HepG2 (cell line): ENCODE data around the gene GATAD2B. TPM values are rescaled to one million over a fixed set of nuclear protein-coding genes. Genes with fewer than 3 reads are reported as not detected.

Source experiments
- ATAC-seq: fragments of 200-7000 bp; cut with Tn5 transposase; 3 replicates; pipeline ENCODE4 v1.9.1; 2020; ENCODE audit warnings: mild to moderate bottlenecking, moderate library complexity
- BruUV-seq: library from RNA; stranded (reverse); fragments of 400-500 nt; replicated peaks from 2 replicates; lab custom pipeline; 2021; lab: Mats Ljungman, UMichigan
- CTCF ChIA-PET: fragments of 300-600 bp; formaldehyde crosslinking; extraction: SDS; loops from one replicate; lab custom pipeline; 2021; ENCODE audit warnings: low total read pairs, inconsistent platforms, low intra/inter-chr PET ratio; lab: Yijun Ruan, JAX
- POLR2A ChIA-PET: fragments of 350-600 bp; sonication (Branson Sonifier 250); formaldehyde crosslinking; loops from one replicate; lab custom pipeline; 2020; ENCODE audit warnings: antibody characterized with exemption, inconsistent platforms; lab: Yijun Ruan, JAX
- DNase-seq: peaks from one replicate; pipeline ENCODE4 v3.0.0-alpha.2; 2015; ENCODE audit warnings: low spot score
- FAIRE-seq: peaks from 3 replicates; lab custom pipeline; 2011; peaks lifted over from hg19 to GRCh38; lab: Jason Lieb, UNC
- H2AFZ ChIP-seq: one replicate; pipeline ENCODE4 v1.6.1; 2011; ENCODE audit warnings: low read length, inconsistent platforms
- H3K27ac ChIP-seq: fragments of 300-600 bp; 3 replicates; pipeline ENCODE4 v1.8.0; 2011; ENCODE audit warnings: mixed run types, mild to moderate bottlenecking, mixed read lengths, low read length, inconsistent platforms; ENCODE audit not compliant: insufficient read depth; ENCODE audit errors: extremely low read length
- H3K27me3 ChIP-seq, 2 experiments: fragments of 200-600 bp in 1 of 2; 2 replicates in 1 of 2; 3 replicates in 1 of 2; pipeline versions ENCODE4 v1.6.0 to v1.8.0; 2011; ENCODE audit warnings: low read length in 2 of 2, mild to moderate bottlenecking in 2 of 2, moderate library complexity in 2 of 2, inconsistent platforms in 1 of 2; ENCODE audit not compliant: insufficient read depth in 2 of 2, control insufficient read depth in 1 of 2
- H3K36me3 ChIP-seq, 2 experiments: fragments of 200-600 bp in 1 of 2; replicated peaks in 1 of 2; 2 replicates in 1 of 2; 3 replicates in 1 of 2; pipeline versions ENCODE4 v1.5.1 to v1.8.0; 2011; ENCODE audit warnings: low read length in 2 of 2, inconsistent platforms in 1 of 2; ENCODE audit not compliant: insufficient read depth in 2 of 2, control insufficient read depth in 1 of 2
- H3K4me1 ChIP-seq: 2 replicates; pipeline ENCODE4 v1.5.1; 2012; ENCODE audit warnings: low read length, inconsistent platforms; ENCODE audit not compliant: insufficient read depth
- H3K4me2 ChIP-seq: 2 replicates; pipeline ENCODE4 v1.6.0; 2011; ENCODE audit warnings: low read depth, low read length, inconsistent platforms
- H3K4me3 ChIP-seq, 3 experiments: fragments of 200-600 bp in 1 of 3; sonication (generic), shearing (Covaris generic) in 1 of 3; replicated peaks in 1 of 3; 2 replicates each; pipeline ENCODE4 v1.5.1; 2011 to 2016; ENCODE audit warnings: low read length in 3 of 3, inconsistent platforms in 2 of 3, low read depth in 2 of 3, mild to moderate bottlenecking in 2 of 3, control low read depth in 1 of 3, mixed read lengths in 1 of 3; ENCODE audit not compliant: insufficient read depth in 1 of 3
- H3K79me2 ChIP-seq: one replicate; pipeline ENCODE4 v1.6.1; 2011; ENCODE audit warnings: low read length, inconsistent platforms; ENCODE audit not compliant: insufficient read depth
- H3K9ac ChIP-seq: 2 replicates; pipeline ENCODE4 v1.6.0; 2011; ENCODE audit warnings: mild to moderate bottlenecking, low read depth, low read length, inconsistent platforms; ENCODE audit not compliant: insufficient read depth
- H3K9me3 ChIP-seq: 2 replicates; pipeline ENCODE4 v1.5.1; 2012; ENCODE audit warnings: mild to moderate bottlenecking, low read length
- H4K20me1 ChIP-seq: 2 replicates; pipeline ENCODE4 v1.6.0; 2011; ENCODE audit warnings: inconsistent platforms, mild to moderate bottlenecking, low read length, moderate library complexity; ENCODE audit not compliant: insufficient read depth
- BRCA1 ChIP-seq: sonication (generic); formaldehyde crosslinking; IDR thresholded peaks from 2 replicates; pipeline ENCODE4 v1.4.0; 2020; ENCODE audit warnings: missing genetic modification reagents
- CCAR2 ChIP-seq: fragments of 200-400 bp; formaldehyde crosslinking; optimal IDR thresholded peaks from 2 replicates; pipeline ENCODE3; 2018; ENCODE audit warnings: low read depth, mild to moderate bottlenecking, low read length, moderate library complexity
- CEBPG ChIP-seq: IDR thresholded peaks from 2 replicates; pipeline ENCODE4 v1.6.1; 2016
- RFXAP ChIP-seq: sonication (generic); formaldehyde crosslinking; IDR thresholded peaks from 2 replicates; pipeline ENCODE4 v1.4.0; 2020; ENCODE audit warnings: missing genetic modification reagents, borderline replicate concordance
- SMARCC2 ChIP-seq: fragments of 450-650 bp; IDR thresholded peaks from 2 replicates; pipeline ENCODE4 v1.6.1; 2017; ENCODE audit warnings: antibody characterized with exemption, mild to moderate bottlenecking
- SP1 ChIP-seq, 2 experiments: fragments of 450-650 bp in 1 of 2; sonication (generic) in 1 of 2; formaldehyde crosslinking in 1 of 2; IDR thresholded peaks; 2 replicates each; pipeline versions ENCODE4 v1.4.0 to v1.6.1; 2016 to 2020; ENCODE audit warnings: missing genetic modification reagents in 1 of 2
- ZBTB1 ChIP-seq: sonication (generic); formaldehyde crosslinking; IDR thresholded peaks from 2 replicates; pipeline ENCODE4 v1.4.0; 2020; ENCODE audit warnings: missing genetic modification reagents, borderline replicate concordance
- ZFX ChIP-seq: sonication (generic); formaldehyde crosslinking; IDR thresholded peaks from 2 replicates; pipeline ENCODE4 v1.4.0; 2020; ENCODE audit warnings: mild to moderate bottlenecking, low read depth, missing genetic modification reagents, moderate library complexity
- ZNF317 ChIP-seq: sonication (generic); formaldehyde crosslinking; IDR thresholded peaks from 2 replicates; pipeline ENCODE4 v1.5.0; 2020; ENCODE audit warnings: mild to moderate bottlenecking, missing genetic modification reagents
- ZNF558 ChIP-seq: sonication (generic); formaldehyde crosslinking; IDR thresholded peaks from 2 replicates; pipeline ENCODE4 v1.9.0; 2022; ENCODE audit warnings: mild to moderate bottlenecking, missing genetic modification reagents, borderline replicate concordance
- ZNF570 ChIP-seq: sonication (generic); formaldehyde crosslinking; IDR thresholded peaks from 2 replicates; pipeline ENCODE4 v1.4.0; 2020; ENCODE audit warnings: mild to moderate bottlenecking, missing genetic modification reagents, borderline replicate concordance
- ZNF775 ChIP-seq: sonication (generic); formaldehyde crosslinking; IDR thresholded peaks from 2 replicates; pipeline ENCODE4 v1.4.0; 2020; ENCODE audit warnings: missing genetic modification reagents, mild to moderate bottlenecking, moderate library complexity, borderline replicate concordance
- ZNF788 ChIP-seq: sonication (generic); formaldehyde crosslinking; IDR thresholded peaks from 2 replicates; pipeline ENCODE4 v1.5.0; 2020; ENCODE audit warnings: mild to moderate bottlenecking, missing genetic modification reagents, borderline replicate concordance
- ZNF841 ChIP-seq: sonication (generic); formaldehyde crosslinking; IDR thresholded peaks from 2 replicates; pipeline ENCODE4 v1.8.1; 2023; ENCODE audit warnings: missing genetic modification reagents, borderline replicate concordance
- WGBS: methylation state at CpG from one replicate; pipeline ENCODE4 v1.1.6; 2017; ENCODE audit warnings: low lambda C conversion rate; 5-methylcytosine and 5-hydroxymethylcytosine counted together
- in situ Hi-C: cut with HindIII; loops from 2 replicates; pipeline ENCODE4 v1.10.0; 2017; ENCODE audit warnings: low pct_unique_long_range_greater_than_20kb; ENCODE audit not compliant: extremely low pct_ligation_motif_present
- intact Hi-C: fragments of 100-400 bp; cut with micrococcal nuclease; formaldehyde crosslinking; loops from one replicate; pipeline ENCODE4 v1.10.0; 2022; ENCODE audit not compliant: unreplicated experiment
- polyA plus RNA-seq, 8 experiments: library from polyadenylated mRNA; depleted of rRNA in 3 of 8; stranded (reverse) in 7 of 8; unstranded in 1 of 8; fragments of >200 nt; fragmentation: Illumina TruSeq in 4 of 8; extraction: Trizol in 4 of 8; gene quantifications; 2 replicates each; pipeline versions ENCODE4 v1.2.1 to v1.2.3, GENCODE V29; 2011 to 2016; ENCODE audit warnings: low read depth in 4 of 8, missing spikeins in 1 of 8, mixed read lengths in 1 of 8; ENCODE audit not compliant: insufficient read depth in 1 of 8
- total RNA-seq, 5 experiments: library from RNA; depleted of rRNA; stranded (reverse); fragments of >200 nt; fragmentation: Illumina TruSeq; extraction: Trizol; gene quantifications; 2 replicates each; pipeline ENCODE4 v1.2.3, GENCODE V29; 2016; ENCODE audit warnings: low read depth in 1 of 5
- TF ChIP-seq, protein P1 (sequence below): sonication (generic); formaldehyde crosslinking; IDR thresholded peaks from 2 replicates; pipeline ENCODE4 v1.4.0; 2020; ENCODE audit warnings: missing genetic modification reagents, borderline replicate concordance
- TF ChIP-seq, protein P2 (sequence below): sonication (generic); formaldehyde crosslinking; IDR thresholded peaks from 2 replicates; pipeline ENCODE4 v1.4.0; 2020; ENCODE audit warnings: missing genetic modification reagents
- TF ChIP-seq, protein P3 (sequence below): sonication (generic); formaldehyde crosslinking; IDR thresholded peaks from 2 replicates; pipeline ENCODE4 v1.5.0; 2020; ENCODE audit warnings: missing genetic modification reagents
- TF ChIP-seq, protein P4 (sequence below): sonication (generic); formaldehyde crosslinking; IDR thresholded peaks from 2 replicates; pipeline ENCODE4 v1.5.1; 2020; ENCODE audit warnings: mild to moderate bottlenecking, missing genetic modification reagents, moderate library complexity

The GATAD2B gene
- total and polyA plus RNA-seq, 2 of the 13 experiments (the other 11 are each of a cell fraction or from before 2014, with no cell fraction given), result 3.2 to 5.2 TPM

DNA sequence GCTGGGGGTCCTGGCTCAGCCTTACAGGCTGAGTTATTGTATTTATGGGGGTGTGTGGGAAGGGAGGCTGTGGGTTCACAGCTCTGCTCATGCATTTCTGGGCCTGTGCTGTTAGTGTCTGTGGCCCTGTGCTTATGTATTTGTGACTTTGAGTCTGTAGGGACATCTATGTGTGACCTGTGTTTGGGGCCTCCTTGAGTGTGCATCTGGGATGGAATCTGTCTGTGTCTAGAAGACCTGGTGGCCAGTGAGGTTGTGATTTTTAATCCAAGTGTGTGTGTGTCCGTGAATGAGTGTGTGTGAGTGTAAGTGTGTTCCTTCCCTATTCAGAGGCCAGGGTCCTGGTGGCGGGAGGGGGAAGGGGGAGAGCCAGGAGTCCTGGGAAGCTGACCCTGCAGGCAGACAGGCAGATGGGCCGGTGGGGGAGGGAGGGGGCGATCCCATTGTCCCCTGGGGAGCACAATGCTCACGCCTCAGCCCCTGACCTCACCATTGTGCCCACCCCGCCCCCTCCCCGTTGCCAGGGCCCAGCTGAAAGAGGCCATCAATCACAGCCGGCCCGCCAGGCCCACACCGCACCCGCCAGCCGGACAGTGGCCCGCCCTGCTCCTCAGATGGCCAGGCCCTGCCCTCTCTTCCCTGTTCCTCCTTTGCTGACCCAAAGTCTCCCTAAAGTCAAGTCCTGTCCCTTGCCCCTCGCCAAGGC is 128.0 kb downstream of the GATAD2B start:
- WGBS, result 17% methylated on average over 4 of the region's 14 CpGs
- ChIA-PET CTCF (no interaction called here), POLR2A (interaction anchor here (1.0 kb wide), 1 partner anchor 192 kb away, joined by 8 read pairs; the partner anchor contains the start of gene RAB13)
- Histone ChIP-seq H3K27me3 (peaks cover 7 to 55% of the 10 kb centered on the region in 2 experiments; a peak in 4 of 5 replicates), H3K4me2 (peak overlapping the region; percentile 71), H3K36me3 (no peaks in the 10 kb centered on the region), H3K4me1 (peaks cover 55% of the 10 kb centered on the region), H3K9me3 (no peaks in the 10 kb centered on the region), H3K79me2 (no peaks in the 10 kb centered on the region), H4K20me1 (no peaks in the 10 kb centered on the region), H3K4me3 (peak overlapping the region in 2 of 3 experiments; percentile 38 to 60; a peak in 3 of 6 replicates), H3K27ac (no peak overlapping the region), H2AFZ (no peak overlapping the region), H3K9ac (no peak overlapping the region)
- no peak for FAIRE-seq
- in situ Hi-C loops (loop anchor here (5.0 kb wide), 1 partner anchor 193 kb away; the partner anchor contains the start of gene RAB13), intact Hi-C loops (loop anchor here (5.0 kb wide), 1 partner anchor 173 kb away; the partner anchor contains the start of gene CREB3L4)
- DNase-seq, result no peak
- BruUV-seq, result no TSS peak
- peak; percentile 7; the same call in 2 of the 3 replicates for ATAC-seq
- TF ChIP-seq ZNF841 (CRISPR knock-in tag), result no peak
- 0 out of 2 replicates have a peak, but pooled peaks have one; percentile 13 for TF ChIP-seq ZNF788 (CRISPR knock-in tag)
- TF ChIP-seq SP1 (IDR thresholded peaks at IDR 0.05), result no peak
- TF ChIP-seq SP1 (CRISPR knock-in tag; IDR thresholded peaks at IDR 0.05), result no peak
- TF ChIP-seq, protein P1, sequence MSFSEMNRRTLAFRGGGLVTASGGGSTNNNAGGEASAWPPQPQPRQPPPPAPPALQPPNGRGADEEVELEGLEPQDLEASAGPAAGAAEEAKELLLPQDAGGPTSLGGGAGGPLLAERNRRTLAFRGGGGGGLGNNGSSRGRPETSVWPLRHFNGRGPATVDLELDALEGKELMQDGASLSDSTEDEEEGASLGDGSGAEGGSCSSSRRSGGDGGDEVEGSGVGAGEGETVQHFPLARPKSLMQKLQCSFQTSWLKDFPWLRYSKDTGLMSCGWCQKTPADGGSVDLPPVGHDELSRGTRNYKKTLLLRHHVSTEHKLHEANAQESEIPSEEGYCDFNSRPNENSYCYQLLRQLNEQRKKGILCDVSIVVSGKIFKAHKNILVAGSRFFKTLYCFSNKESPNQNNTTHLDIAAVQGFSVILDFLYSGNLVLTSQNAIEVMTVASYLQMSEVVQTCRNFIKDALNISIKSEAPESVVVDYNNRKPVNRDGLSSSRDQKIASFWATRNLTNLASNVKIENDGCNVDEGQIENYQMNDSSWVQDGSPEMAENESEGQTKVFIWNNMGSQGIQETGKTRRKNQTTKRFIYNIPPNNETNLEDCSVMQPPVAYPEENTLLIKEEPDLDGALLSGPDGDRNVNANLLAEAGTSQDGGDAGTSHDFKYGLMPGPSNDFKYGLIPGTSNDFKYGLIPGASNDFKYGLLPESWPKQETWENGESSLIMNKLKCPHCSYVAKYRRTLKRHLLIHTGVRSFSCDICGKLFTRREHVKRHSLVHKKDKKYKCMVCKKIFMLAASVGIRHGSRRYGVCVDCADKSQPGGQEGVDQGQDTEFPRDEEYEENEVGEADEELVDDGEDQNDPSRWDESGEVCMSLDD (CRISPR knock-in tag), result no peak
- TF ChIP-seq BRCA1 (CRISPR knock-in tag), result no peak
- TF ChIP-seq CCAR2, result no peak
- no peak for TF ChIP-seq SMARCC2
- no peak for TF ChIP-seq ZNF570 (CRISPR knock-in tag)
- peak; percentile 42; the same call in 1 of the 2 replicates for TF ChIP-seq ZFX (CRISPR knock-in tag)
- no peak for TF ChIP-seq ZBTB1 (CRISPR knock-in tag)
- TF ChIP-seq, protein P2, sequence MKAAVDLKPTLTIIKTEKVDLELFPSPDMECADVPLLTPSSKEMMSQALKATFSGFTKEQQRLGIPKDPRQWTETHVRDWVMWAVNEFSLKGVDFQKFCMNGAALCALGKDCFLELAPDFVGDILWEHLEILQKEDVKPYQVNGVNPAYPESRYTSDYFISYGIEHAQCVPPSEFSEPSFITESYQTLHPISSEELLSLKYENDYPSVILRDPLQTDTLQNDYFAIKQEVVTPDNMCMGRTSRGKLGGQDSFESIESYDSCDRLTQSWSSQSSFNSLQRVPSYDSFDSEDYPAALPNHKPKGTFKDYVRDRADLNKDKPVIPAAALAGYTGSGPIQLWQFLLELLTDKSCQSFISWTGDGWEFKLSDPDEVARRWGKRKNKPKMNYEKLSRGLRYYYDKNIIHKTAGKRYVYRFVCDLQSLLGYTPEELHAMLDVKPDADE (CRISPR knock-in tag), result no peak
- TF ChIP-seq, protein P3, sequence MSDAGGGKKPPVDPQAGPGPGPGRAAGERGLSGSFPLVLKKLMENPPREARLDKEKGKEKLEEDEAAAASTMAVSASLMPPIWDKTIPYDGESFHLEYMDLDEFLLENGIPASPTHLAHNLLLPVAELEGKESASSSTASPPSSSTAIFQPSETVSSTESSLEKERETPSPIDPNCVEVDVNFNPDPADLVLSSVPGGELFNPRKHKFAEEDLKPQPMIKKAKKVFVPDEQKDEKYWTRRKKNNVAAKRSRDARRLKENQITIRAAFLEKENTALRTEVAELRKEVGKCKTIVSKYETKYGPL (CRISPR knock-in tag), result no peak
- TF ChIP-seq ZNF317 (CRISPR knock-in tag), result no peak
- no peak for TF ChIP-seq CEBPG (CRISPR knock-in tag)
- TF ChIP-seq, protein P4, sequence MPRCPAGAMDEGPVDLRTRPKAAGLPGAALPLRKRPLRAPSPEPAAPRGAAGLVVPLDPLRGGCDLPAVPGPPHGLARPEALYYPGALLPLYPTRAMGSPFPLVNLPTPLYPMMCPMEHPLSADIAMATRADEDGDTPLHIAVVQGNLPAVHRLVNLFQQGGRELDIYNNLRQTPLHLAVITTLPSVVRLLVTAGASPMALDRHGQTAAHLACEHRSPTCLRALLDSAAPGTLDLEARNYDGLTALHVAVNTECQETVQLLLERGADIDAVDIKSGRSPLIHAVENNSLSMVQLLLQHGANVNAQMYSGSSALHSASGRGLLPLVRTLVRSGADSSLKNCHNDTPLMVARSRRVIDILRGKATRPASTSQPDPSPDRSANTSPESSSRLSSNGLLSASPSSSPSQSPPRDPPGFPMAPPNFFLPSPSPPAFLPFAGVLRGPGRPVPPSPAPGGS (CRISPR knock-in tag), result no peak
- no peak for TF ChIP-seq ZNF558
- TF ChIP-seq RFXAP, result no peak
- TF ChIP-seq ZNF775 (CRISPR knock-in tag), result no peak
